Left kidney (tissue), 2 donors: ENCODE data around the gene AGMAT. TPM values are rescaled to one million over a fixed set of nuclear protein-coding genes. Genes with fewer than 3 reads are reported as not detected.

Experiments
- DNase-seq: peaks from one replicate; pipeline ENCODE4 v3.0.0-alpha.2; 2013
- polyA plus RNA-seq: library from polyadenylated mRNA; unstranded; fragments of 120-200 nt; gene quantifications from one replicate; pipeline ENCODE4 v1.2.1, GENCODE V29; 2013; ENCODE audit not compliant: insufficient read length

AGMAT gene
- polyA plus RNA-seq, 1 donor, result 35.3 TPM

DNA sequence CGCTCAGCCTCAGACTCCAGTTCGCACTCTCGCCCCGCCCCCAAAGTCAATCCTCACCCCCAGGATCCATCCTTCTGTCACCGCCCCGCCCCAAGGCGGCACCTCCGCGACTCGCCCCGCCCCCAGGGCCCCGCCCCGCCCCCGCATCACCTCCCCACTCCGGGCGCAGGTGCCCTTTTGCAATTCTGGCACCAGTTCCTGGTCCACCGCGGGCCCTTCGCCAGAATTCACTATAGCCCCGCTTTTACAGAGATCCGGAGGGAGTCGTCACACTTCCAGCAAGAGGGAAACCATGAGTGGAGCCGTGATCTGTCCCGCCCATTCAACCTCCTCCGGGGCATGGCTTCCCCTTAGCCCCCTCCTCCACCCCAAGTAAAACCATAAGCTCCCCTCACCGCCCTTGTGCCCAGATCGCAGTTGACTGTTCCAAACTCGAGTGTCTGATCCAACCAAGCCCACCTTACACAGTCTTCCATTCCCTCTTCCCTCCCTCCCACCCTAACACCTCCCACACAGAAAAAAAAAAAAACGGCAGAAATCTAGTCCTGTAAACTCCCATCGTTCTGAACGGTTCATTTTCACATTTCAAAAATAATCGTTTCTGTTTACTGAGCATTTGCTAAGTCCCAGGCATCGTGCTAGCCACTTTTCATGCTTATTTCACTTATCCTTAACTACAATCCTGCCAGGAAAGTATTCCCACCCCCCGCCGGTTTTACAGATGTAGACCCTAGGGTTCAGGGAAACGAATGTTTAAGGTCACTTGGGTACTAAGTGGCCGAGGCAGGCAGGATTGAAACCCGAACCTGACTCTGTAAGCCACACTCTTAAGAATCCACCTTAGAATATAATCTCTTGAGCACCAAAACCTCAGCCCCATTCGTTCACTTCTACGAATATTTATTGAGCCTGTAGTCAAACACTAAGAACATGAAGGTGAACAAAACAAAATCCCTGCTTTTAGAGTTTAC, 59.5 kb downstream of the AGMAT start:
- DNase-seq, result no peak

DNA sequence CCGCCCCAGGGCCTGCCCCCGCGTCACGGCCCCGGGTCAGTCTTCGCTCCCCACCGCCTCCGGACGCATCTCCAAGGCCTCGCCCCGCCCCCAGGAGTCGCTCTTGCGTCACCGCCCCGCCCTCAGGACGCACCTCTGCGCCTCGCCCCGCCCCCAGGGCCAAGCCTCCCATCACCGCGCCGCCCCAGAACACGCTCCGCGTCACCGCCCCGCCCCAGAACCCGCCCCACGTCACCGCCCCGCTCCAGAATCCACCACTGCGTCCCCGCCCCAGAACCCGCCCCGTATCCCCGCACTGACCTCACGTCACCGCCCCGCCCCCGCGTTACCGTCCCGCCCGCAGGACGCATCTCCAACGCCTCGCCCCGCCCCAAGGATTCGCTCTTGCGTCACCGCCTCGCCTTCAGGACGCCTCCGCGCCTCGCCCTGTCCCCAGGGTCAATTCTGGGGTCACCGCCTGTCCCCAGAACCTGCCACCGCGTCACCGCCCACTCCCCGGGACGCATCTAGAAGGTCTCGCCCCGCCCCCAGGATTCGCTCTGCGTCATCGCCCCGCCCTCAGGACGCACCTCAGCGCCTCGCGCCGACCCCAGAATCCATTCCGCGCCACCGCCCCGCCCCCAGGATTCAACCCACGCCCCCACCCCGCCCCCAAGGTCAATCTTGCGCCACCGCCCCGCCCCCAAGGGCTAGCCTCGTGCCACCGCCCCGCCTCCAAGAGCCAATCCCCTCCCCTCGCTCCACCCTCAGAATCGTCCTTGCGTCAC, 60.4 kb downstream of the AGMAT start:
- peak; percentile 98 for DNase-seq

DNA sequence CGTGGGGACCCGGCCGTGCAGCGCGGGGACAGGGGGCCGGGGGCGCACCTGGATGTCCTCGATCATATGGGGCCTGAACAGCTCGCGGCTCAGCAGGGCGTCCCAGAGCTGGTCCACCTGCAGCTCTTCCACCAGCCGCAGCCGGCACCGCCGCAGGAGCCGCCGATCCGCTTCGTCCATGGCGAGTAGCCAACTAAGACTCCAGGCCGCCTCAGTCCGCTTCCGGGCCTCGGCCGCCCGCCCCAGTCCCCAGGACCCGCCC, 60.9 kb downstream of the AGMAT start, which contains the start of gene CASP9:
Gene CASP9, minus strand, starts transcription at position 195 of the 262 bp plus-strand sequence. Its CDS starts 15 bp downstream, at position 180.
- no peak for DNase-seq

DNA sequence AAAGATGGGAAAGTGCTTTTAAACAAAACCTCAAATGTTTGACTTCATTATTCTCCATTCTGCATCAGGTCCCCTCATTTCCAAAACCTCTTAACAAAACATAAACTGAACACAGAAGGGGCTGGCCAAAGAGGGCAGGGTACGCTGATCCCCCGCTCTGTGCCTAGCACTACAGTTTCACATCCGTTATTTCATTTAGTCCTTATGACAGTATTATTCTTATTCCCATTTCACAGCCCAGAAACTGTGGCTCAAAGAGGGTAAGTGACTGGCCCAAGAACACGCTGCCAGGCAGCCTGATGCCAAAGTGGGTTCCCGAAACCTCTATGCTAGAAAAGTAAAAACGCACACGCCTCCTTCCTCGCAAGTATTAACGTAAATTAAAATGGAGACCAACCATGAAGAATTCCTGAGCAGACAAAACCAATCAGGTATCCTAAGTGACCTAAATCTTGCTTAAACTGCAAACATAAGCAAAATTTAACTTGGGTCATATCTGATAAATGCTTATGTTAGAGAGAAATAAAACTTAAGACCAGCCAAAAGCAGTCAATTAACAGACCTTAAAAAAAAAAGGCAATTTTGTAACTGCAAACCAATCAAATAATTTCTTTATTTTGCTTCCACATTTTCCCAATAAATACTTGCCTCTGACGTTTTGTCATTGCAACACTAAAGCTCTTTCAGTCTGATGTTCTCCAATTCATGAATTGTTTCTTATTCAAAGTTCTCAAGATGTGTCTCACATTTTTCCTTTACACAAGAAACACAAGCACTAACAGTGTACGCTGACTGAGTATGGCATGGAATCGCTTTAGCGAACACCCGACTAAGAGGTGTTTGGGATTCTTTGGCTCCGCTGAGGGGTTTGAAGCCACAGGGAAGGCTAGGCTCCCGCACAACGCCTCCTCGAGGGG, 61.5 kb downstream of the AGMAT start:
- no peak for DNase-seq

DNA sequence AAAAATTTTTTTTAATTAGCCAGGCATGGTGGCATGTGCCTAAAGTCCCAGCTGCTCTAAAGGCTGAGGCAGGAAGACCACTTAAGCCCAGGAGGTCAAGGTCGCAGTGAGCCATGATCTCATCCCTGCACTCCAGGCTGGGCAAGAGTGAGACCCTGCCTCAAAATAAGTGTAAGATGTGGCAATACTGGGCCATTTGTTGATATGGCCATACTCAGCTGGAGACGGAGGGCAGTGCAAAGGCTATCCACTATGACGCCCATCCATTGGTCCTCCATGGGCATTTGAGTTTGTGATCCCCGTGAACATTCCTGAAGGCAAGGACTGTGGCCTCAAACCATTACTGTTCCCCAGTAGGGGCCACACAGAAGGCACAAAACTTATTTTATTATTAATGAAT, 62.3 kb downstream of the AGMAT start:
- DNase-seq, result no peak

Other genes starting within 250 kb of the AGMAT start
- gene EFHD2, start 175.2 kb downstream of the AGMAT start, polyA plus RNA-seq, result 9.2 TPM
- 0.22 TPM for gene CTRC, start 146.6 kb downstream of the AGMAT start, polyA plus RNA-seq
- 0.70 TPM for gene CELA2A, start 128.3 kb downstream of the AGMAT start, polyA plus RNA-seq
- 0.43 TPM for gene CELA2B, start 108.9 kb downstream of the AGMAT start, polyA plus RNA-seq
- 31.0 TPM for gene CASP9, start 60.8 kb downstream of the AGMAT start, polyA plus RNA-seq
- 36.6 TPM for gene DNAJC16, start 58.2 kb downstream of the AGMAT start, polyA plus RNA-seq
- gene DDI2, start 32.4 kb upstream of the AGMAT start, polyA plus RNA-seq, result 28.1 TPM
- 41.7 TPM for gene PLEKHM2, start 99.3 kb upstream of the AGMAT start, polyA plus RNA-seq
- gene SLC25A34, start 151.2 kb upstream of the AGMAT start, polyA plus RNA-seq, result 3.9 TPM
- gene TMEM82, start 157.4 kb upstream of the AGMAT start, polyA plus RNA-seq, result 3.2 TPM
- 49.5 TPM for gene FBLIM1, start 173.7 kb upstream of the AGMAT start, polyA plus RNA-seq
- 3.1 TPM for gene UQCRHL, start 222.6 kb upstream of the AGMAT start, polyA plus RNA-seq